ENCODE measurements around the gene MGLL.

The MGLL gene

GRCh38 chr3:127784865-127785710 lies 37.2 kb downstream of the MGLL start:
- H3K4me3 ChIP-seq (replicated peaks; ENCODE audit: low read depth, low read length), result no peak overlapping the region
- no peak for DNase-seq (ENCODE audit: extremely low read depth, low read depth)
- no peak for TF ChIP-seq CTCF (IDR thresholded peaks at IDR 0.05; ENCODE audit: low read depth, low read length, missing control alignments)

- DNase-seq (ENCODE audit: extremely low read depth, low read depth), result no peak
- H3K4me3 ChIP-seq (replicated peaks; ENCODE audit: low read depth, low read length), result no peak overlapping the region
- TF ChIP-seq CTCF (IDR thresholded peaks at IDR 0.05; ENCODE audit: low read depth, low read length, missing control alignments), result no peak
Measured at GRCh38 chr3:127784283-127784682, 38.0 kb downstream of the MGLL start.

- no peak overlapping the region for H3K4me3 ChIP-seq (replicated peaks; ENCODE audit: low read depth, low read length)
- no peak for DNase-seq (ENCODE audit: extremely low read depth, low read depth)
Measured at GRCh38 chr3:127783642-127784160, 38.6 kb downstream of the MGLL start.

GRCh38 chr3:127783166-127783565 lies 39.1 kb downstream of the MGLL start:
- H3K4me3 ChIP-seq (replicated peaks; ENCODE audit: low read depth, low read length), result no peak overlapping the region
- no peak for TF ChIP-seq CTCF (IDR thresholded peaks at IDR 0.05; ENCODE audit: low read depth, low read length, missing control alignments)
- DNase-seq (ENCODE audit: extremely low read depth, low read depth), result no peak

More at GRCh38 chr3:127783642-127784160, 38.6 kb downstream of the MGLL start:
- TF ChIP-seq CTCF (IDR thresholded peaks at IDR 0.05; ENCODE audit: low read depth, low read length, missing control alignments), result no peak

GRCh38 chr3:127781411-127782001 lies 40.8 kb downstream of the MGLL start:
- no peak for DNase-seq (ENCODE audit: extremely low read depth, low read depth)
- H3K4me3 ChIP-seq (replicated peaks; ENCODE audit: low read depth, low read length), result no peak overlapping the region
- no peak for TF ChIP-seq CTCF (IDR thresholded peaks at IDR 0.05; ENCODE audit: low read depth, low read length, missing control alignments)

- no peak for TF ChIP-seq CTCF (IDR thresholded peaks at IDR 0.05; ENCODE audit: low read depth, low read length, missing control alignments)
- H3K4me3 ChIP-seq (replicated peaks; ENCODE audit: low read depth, low read length), result no peak overlapping the region
- DNase-seq (ENCODE audit: extremely low read depth, low read depth), result no peak
Measured at GRCh38 chr3:127780536-127781400, 41.5 kb downstream of the MGLL start.
